GM12878 (cell line): ENCODE results near the gene CNOT6L.

ENCODE experiments used
- CREB1 ChIP-seq: IDR thresholded peaks from 2 replicates; pipeline ENCODE4 v1.6.1; 2012; ENCODE audit warnings: low read depth, mild to moderate bottlenecking, inconsistent platforms
- EGR1 ChIP-seq, 2 experiments: IDR thresholded peaks; 1 replicate in 1 of 2; 2 replicates in 1 of 2; pipeline ENCODE4 v1.6.1; 2011 to 2012; ENCODE audit warnings: low read depth in 2 of 2, low read length in 2 of 2, borderline replicate concordance in 1 of 2, mild to moderate bottlenecking in 1 of 2, moderate library complexity in 1 of 2
- GABPA ChIP-seq: IDR thresholded peaks from 2 replicates; pipeline ENCODE4 v1.6.1; 2014; ENCODE audit warnings: antibody characterized with exemption, low read depth, mild to moderate bottlenecking, inconsistent platforms
- JUNB ChIP-seq: IDR thresholded peaks from 2 replicates; pipeline ENCODE4 v1.6.1; 2016; ENCODE audit warnings: antibody characterized with exemption, mild to moderate bottlenecking
- POLR2A ChIP-seq: IDR thresholded peaks from 2 replicates; pipeline ENCODE4 v1.6.1; 2011; ENCODE audit warnings: low read depth, mild to moderate bottlenecking, low read length
- SP1 ChIP-seq: IDR thresholded peaks from one replicate; pipeline ENCODE4 v1.6.1; 2011; ENCODE audit warnings: low read depth, low read length
- TF ChIP-seq, protein P1 (sequence below): IDR thresholded peaks from 2 replicates; pipeline ENCODE4 v1.6.1; 2012; ENCODE audit warnings: low read depth, low read length, improper control_type of control experiment
- TF ChIP-seq, protein P2 (sequence below), 3 experiments: IDR thresholded peaks in 2 of 3; conservative IDR thresholded peaks in 1 of 3; 2 replicates each; pipeline ENCODE4 v1.5.1; 2011; ENCODE audit warnings: low read depth in 3 of 3, low read length in 3 of 3, mild to moderate bottlenecking in 3 of 3, control low read depth in 2 of 3, moderate library complexity in 2 of 3, inconsistent platforms in 1 of 3, mixed read lengths in 1 of 3; ENCODE audit not compliant: control insufficient read depth in 2 of 3, insufficient read depth in 1 of 3; ENCODE audit errors: extremely low read depth in 1 of 3

DNA sequence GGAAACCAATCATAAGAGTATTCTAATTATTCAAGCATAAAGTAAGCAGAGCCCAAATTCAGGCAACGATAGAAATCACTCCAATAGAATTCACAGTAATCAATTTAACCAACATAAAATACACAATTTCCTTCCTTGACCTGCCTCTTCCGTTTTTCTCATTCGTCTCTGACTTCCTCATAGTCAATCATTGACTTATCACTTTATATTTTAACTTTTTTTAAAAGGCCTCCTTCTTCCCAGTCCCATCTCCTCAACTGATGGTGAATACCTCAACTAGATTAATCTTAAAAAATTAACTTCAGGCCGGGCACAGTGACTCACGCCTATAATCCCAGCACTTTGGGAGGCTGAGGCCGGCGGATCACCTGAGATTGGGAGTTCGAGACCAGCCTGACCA lies 13.3 kb downstream of the CNOT6L start:
- TF ChIP-seq, protein P1, sequence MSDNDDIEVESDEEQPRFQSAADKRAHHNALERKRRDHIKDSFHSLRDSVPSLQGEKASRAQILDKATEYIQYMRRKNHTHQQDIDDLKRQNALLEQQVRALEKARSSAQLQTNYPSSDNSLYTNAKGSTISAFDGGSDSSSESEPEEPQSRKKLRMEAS = no peak
- TF ChIP-seq JUNB (no peak), GABPA (no peak), SP1 (no peak), EGR1 (IDR thresholded peaks at IDR 0.05; ENCODE audit: borderline replicate concordance in 1 of 2, low read depth in 2 of 2, low read length in 2 of 2) (no peak), CREB1 (no peak), POLR2A (no peak)
- TF ChIP-seq, protein P2, sequence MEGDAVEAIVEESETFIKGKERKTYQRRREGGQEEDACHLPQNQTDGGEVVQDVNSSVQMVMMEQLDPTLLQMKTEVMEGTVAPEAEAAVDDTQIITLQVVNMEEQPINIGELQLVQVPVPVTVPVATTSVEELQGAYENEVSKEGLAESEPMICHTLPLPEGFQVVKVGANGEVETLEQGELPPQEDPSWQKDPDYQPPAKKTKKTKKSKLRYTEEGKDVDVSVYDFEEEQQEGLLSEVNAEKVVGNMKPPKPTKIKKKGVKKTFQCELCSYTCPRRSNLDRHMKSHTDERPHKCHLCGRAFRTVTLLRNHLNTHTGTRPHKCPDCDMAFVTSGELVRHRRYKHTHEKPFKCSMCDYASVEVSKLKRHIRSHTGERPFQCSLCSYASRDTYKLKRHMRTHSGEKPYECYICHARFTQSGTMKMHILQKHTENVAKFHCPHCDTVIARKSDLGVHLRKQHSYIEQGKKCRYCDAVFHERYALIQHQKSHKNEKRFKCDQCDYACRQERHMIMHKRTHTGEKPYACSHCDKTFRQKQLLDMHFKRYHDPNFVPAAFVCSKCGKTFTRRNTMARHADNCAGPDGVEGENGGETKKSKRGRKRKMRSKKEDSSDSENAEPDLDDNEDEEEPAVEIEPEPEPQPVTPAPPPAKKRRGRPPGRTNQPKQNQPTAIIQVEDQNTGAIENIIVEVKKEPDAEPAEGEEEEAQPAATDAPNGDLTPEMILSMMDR (IDR thresholded peaks at IDR 0.05 in 2 of 3, conservative IDR thresholded peaks at IDR 0.05 in 1 of 3; ENCODE audit: control insufficient read depth in 2 of 3, extremely low read depth in 1 of 3, insufficient read depth in 1 of 3, low read depth in 3 of 3, low read length in 3 of 3) = no peak
